ENCODE data around the gene UROC1. TPM values are rescaled to one million over a fixed set of nuclear protein-coding genes. Genes with fewer than 3 reads are reported as not detected.

UROC1 gene
- total and polyA plus RNA-seq, 2 of the 13 experiments (the other 11 are each of a cell fraction or from before 2014, with no cell fraction given): 0.71 to 1.3 TPM

DNA sequence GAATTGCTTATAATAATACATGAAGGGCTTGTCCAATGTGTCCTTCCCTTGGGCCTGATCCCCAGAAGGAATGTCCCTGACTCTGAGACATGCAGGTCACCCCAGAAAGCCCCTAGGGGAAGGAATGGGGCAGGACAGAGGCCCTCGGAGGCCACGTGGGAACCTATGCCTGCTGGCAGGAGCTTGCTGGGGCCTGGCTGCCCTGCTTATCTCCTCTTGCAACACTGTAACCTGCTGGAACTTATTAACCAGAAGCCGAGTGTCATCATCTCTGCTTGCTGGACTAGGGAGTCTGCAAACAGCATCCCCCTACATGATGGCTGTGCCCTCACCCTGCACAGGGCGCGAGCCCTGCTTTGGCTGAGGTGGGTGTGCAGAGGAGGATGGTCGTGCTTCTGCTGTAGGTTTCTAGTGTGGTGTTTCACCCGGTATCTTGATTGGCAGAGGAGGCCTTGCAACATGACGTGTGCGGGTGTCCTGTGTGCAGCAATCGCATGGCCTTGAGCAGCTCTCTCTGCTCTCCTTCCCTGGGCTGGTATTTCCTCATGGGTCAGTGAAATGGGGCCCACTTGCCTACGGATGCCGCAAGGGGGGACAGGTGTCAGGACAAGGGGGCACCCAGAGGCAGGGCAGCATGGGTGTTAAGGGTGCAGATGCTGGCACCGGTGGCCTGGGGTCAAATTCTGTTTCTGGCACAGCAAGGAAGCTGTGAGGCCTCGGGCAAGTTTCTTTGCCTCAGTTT lies 11.4 kb upstream of the UROC1 start (continued):
- no peak for TF ChIP-seq SOX6 (IDR thresholded peaks at IDR 0.05)
- TF ChIP-seq SOX6 (CRISPR knock-in tag; IDR thresholded peaks at IDR 0.05): peak; percentile 91
- no peak for TF ChIP-seq ZNF850 (CRISPR knock-in tag; conservative IDR thresholded peaks at IDR 0.05)
- TF ChIP-seq BATF2 (CRISPR knock-in tag; IDR thresholded peaks at IDR 0.05): peak; percentile 55; the same call in 1 of the 2 replicates
- TF ChIP-seq USF2 (IDR thresholded peaks at IDR 0.05; ENCODE audit: low read depth, low read length): no peak
- TF ChIP-seq USF2 (CRISPR knock-in tag; IDR thresholded peaks at IDR 0.05; ENCODE audit: borderline replicate concordance): peak; percentile 60
- TF ChIP-seq ZNF414 (CRISPR knock-in tag; IDR thresholded peaks at IDR 0.05): peak; percentile 75
- no peak for TF ChIP-seq ZNF362 (CRISPR knock-in tag; IDR thresholded peaks at IDR 0.05; ENCODE audit: borderline replicate concordance)
- TF ChIP-seq, protein P1, sequence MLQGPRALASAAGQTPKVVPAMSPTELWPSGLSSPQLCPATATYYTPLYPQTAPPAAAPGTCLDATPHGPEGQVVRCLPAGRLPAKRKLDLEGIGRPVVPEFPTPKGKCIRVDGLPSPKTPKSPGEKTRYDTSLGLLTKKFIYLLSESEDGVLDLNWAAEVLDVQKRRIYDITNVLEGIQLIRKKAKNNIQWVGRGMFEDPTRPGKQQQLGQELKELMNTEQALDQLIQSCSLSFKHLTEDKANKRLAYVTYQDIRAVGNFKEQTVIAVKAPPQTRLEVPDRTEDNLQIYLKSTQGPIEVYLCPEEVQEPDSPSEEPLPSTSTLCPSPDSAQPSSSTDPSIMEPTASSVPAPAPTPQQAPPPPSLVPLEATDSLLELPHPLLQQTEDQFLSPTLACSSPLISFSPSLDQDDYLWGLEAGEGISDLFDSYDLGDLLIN (CRISPR knock-in tag; IDR thresholded peaks at IDR 0.05; ENCODE audit: borderline replicate concordance): no peak
- TF ChIP-seq CAMTA2 (CRISPR knock-in tag; IDR thresholded peaks at IDR 0.05; ENCODE audit: borderline replicate concordance): no peak
- no peak for TF ChIP-seq RAD21 (CRISPR knock-in tag; IDR thresholded peaks at IDR 0.05)
- TF ChIP-seq RNF2 (conservative IDR thresholded peaks at IDR 0.05; ENCODE audit: low read depth): 0 out of 2 replicates have a peak, but pooled peaks have one; percentile 42
- TF ChIP-seq BCL6 (CRISPR knock-in tag; IDR thresholded peaks at IDR 0.05): peak; percentile 53; the same call in 1 of the 2 replicates
- no peak for TF ChIP-seq KDM5A (IDR thresholded peaks at IDR 0.05; ENCODE audit: borderline replicate concordance, low read length)
- peak; percentile 79 for TF ChIP-seq ZBTB25 (CRISPR knock-in tag; IDR thresholded peaks at IDR 0.05)
- TF ChIP-seq RFX1 (IDR thresholded peaks at IDR 0.05): no peak
- peak; percentile 59; the same call in 1 of the 2 replicates for TF ChIP-seq NFKB2 (CRISPR knock-in tag; IDR thresholded peaks at IDR 0.05; ENCODE audit: borderline replicate concordance)
- TF ChIP-seq, protein P2, sequence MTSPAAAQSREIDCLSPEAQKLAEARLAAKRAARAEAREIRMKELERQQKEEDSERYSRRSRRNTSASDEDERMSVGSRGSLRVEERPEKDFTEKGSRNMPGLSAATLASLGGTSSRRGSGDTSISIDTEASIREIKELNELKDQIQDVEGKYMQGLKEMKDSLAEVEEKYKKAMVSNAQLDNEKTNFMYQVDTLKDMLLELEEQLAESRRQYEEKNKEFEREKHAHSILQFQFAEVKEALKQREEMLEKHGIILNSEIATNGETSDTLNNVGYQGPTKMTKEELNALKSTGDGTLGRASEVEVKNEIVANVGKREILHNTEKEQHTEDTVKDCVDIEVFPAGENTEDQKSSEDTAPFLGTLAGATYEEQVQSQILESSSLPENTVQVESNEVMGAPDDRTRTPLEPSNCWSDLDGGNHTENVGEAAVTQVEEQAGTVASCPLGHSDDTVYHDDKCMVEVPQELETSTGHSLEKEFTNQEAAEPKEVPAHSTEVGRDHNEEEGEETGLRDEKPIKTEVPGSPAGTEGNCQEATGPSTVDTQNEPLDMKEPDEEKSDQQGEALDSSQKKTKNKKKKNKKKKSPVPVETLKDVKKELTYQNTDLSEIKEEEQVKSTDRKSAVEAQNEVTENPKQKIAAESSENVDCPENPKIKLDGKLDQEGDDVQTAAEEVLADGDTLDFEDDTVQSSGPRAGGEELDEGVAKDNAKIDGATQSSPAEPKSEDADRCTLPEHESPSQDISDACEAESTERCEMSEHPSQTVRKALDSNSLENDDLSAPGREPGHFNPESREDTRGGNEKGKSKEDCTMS (CRISPR knock-in tag; conservative IDR thresholded peaks at IDR 0.05): no peak
- TF ChIP-seq ASH2L (IDR thresholded peaks at IDR 0.05; ENCODE audit: insufficient read length, low read depth, low read length): peak; percentile 41
